Right forelimb (tissue), 1 donor: ENCODE measurements around the gene SLC39A1.

Experiments used
- DNase-seq: peaks from one replicate; pipeline ENCODE4 v3.0.0-alpha.2; 2018

The SLC39A1 gene

DNA sequence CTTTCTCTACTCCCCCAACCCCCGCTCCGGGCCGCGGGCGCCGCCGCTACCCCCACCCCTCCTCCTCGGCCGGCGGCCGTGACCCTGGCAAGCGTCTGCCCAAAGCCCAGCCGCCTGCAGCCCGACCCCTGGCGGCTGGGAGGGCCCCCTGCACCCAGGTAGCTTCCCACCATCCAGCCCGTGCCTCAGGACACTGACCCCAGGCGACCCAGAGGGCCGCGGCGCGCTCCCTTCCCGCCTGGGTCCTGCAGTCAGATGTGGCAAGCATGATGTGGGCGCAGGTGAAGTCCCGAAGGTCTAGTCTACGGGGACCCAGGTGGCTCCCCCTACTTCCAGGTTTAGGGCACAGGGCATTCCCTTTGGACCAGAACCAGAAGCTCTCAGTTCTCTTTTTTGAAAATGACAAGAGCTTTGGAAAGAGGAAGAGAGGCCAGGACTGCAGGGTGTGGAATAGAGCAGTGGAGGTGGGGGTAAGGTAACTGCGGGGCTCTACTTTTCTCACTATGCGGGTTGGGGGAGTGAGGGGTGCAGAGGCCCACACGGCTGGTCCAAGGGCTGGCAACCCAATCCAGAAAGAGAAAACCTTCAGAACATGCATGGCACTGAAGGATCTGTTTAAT is 16.6 kb downstream of the SLC39A1 start, which contains the start of gene DENND4B:
DENND4B (minus strand) TSS at position 97 of the 620 bp plus-strand sequence. CDS start 2,344 bp downstream, outside the sequence.
- peak; percentile 87 for DNase-seq

DNA sequence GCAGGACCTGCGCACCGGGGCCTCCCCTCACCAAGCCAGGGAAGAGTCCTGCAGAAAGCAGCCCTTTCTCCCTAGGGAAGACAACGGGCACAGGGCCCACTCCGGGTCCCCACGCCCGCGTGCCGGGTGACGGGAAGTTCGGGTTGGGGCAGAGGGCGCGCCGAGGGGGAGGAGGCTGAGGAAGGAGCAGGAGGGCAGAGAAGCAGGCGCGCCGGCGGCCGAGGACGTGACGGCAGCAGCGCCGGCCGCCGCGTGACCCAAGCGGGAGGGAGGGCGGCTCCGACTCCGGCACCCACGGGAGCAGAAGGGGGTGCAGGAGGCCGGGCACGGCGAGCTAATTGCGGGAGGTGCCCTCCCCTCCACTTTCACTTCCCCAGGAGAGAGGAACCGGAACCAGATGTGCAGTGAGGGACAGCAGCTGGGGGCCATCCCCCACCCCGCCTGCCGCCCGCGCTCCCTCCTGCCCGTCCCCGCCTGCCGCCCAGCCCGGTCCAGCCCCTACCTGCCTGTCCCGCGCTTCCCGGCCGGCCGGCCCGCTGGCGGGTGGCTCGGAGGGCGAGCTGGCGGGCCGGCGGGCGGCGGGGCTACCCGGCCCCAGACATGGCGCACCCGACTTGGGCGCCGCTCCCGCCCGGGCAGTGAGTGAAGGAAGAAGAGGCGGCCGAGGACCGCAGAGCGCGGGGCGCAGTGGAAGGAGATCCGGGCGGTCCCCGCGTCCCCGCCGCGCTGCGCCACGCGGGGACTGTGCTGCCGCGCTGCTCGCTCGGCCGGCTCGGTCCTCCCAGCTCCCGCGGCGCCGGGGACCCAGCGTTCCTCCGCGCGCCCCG is 17.3 kb downstream of the SLC39A1 start:
- DNase-seq, result peak; percentile 78

DNA sequence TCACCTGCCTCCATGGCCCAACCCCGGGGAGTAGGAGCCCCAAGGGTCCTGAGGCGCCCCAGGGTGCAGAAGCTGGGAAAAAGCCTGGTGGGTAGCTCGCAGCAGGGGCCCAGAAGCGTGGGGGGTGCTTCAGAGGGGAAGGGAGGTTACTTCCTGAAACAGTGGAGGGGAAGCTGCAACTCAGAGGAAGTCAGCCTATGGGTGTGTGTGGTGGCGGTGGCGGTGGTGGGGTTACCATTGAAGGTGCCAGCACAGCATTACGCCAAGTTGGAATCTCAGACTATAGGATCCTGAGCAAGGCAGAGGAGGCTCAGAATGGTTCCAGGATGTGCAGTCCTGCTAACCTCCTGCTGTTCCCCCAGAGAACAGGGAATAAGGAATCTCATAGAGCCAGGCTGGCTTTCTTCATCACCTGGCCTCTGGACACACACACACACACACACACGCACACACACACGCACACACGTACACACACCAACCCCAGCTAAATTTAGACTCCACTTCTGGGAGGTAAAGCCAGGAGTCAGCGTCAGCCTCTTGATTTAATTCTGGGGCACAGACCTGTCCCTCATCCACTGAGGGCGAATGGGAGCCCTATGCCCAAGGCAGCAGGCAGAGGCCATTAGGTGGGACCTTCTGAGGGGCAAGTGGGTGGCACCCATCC is 18.1 kb downstream of the SLC39A1 start:
- DNase-seq, result no peak

DNA sequence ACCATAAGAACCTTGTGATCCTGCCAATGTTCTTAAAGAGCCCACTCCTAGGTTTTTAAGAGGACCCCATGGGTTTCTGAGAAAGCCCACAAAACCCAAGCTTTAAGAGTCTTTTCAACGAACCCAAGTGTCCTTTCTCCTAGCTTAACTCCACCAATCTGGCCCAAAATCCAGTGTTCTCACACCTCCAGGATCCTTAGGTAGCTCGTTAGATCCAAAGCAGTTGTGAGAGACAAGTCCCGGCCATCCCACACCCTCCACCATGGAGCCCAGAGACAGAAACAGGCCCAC is 18.6 kb downstream of the SLC39A1 start:
- no peak for DNase-seq

DNA sequence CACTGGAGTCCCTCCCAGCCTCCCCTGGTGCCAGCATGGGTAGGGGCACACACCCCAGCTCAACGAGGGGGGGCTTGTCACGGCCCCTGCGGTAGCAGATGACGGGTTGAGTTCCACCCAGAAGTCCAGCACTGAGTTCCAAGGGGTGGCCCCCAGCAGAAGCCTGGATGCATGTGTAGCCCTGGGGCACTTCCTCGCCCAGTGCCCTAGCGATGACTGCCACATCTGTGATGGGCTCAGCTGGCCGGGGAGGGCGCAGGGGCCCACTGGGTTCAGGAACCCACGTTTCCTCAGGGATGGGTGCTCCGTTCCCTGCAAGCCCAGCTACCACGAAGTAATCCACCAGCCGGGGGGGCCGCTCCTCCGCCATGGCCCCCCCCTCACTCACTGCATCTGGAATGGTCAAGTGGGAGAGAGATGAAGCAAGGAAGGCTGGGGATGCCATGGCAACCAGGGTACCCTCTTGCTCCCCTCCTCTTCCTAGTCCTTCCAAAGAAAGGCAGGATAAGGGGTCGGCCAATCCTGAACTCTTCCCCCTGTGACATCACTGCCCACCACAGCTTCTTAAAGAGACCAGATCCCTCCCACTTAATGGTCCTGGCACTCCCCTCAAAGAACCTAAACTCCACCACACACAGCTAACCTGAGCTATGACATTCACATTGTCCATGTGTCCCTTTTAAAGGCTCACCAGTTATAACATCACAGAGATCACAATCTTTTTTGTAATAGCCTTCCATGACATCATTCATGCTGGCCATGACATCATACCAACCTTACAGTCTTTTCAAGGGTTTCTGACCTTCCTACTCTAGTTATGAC is 19.1 kb downstream of the SLC39A1 start:
- no peak for DNase-seq

DNA sequence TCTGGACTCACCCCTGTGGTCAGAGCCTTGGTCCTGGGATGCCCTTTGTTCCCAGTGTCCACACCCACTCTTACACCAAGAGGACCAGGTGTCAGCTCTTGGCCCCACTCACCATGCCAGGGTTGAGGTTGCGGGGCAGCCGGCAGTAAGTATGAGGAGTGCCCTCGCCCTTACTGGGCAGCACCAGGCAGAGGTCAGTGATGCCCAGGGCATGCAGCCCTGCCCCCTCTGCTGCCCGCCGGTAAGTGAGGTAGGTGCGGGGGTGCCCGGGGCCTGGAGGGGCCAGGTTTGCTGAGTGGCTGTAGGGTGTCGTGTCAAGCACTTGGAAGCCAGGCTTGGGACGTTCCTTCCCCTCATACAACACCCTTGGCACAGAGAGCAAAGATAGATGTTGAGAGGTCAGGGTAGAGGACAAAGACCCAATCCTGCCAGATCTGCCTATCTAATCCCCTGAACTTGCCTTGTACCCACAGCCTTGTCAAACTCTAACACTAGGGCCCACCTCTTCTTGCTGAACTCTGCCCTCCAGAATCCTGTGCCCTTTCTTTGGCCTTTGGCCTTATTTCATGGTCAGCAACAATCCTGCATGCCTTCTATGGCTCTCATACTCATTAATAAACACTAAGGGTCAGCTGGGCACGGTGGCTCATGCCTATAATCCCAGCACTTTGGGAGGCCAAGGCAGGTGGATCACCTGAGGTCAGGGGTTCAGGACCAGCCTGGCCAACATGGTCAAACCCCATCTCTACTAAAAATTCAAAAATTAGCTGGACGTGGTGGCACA is 20.4 kb downstream of the SLC39A1 start:
- DNase-seq, result no peak

DNA sequence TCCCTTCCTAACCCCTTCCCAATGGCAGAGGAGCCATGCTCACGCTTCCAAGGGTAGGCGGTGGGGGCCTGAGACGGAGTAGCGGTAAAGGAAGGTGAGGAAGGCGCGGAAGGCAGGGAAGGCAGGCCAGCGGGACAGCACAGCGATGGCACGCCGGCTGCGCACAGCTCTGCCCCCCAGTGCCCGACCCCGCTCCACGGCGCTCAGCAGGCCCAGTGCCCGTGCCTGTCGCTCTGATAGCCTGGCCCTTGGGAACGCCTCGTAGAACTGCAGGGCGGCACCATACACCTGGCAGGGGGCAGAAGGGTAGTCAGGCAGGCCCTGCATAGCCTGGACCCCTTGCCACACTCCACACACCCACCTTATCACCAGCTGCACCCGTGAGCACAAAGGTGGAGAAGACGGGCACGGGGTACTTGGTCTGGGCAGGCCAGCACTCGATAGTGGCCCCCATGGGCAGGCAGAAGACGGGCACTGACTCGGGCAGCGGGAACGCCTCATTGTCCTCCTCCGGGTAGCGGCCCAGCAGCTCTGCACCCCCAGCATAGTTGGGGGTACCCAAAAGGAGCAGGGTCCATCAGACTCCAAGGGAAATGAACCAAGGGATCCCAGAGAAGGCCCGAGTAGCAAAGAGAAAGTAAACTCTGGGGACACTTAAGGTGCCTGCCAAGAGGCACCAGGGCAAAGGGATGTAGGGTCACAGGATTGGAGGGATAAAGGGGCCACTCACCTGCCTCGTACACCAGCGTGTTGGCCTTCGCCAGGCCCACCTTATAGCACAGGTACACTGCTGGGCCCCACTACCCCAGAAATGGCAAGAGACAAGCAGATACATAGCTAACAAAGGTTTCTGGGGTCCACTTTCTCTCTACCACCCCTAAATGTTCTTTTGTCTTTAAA is 21.3 kb downstream of the SLC39A1 start:
- no peak for DNase-seq

DNA sequence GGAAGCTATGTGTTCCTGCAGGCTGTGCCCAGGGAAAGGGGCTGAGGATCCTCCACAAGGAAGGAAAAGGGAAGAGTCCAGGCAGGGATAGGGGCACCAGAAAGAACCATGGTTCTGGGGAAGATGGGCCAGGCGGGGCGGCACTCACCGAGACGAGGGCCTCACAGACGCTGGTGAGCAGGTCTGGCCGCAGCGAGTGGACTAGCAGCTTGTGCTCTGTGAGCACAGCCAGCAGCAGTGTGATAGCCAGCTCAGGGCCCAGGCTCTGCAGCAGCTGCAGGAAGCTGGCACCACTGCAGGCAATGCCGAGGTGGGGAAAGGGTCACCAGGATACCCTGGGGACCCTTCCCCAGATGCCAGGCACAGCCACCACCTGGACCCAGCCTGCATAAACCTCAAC is 22.6 kb downstream of the SLC39A1 start:
- no peak for DNase-seq

DNA sequence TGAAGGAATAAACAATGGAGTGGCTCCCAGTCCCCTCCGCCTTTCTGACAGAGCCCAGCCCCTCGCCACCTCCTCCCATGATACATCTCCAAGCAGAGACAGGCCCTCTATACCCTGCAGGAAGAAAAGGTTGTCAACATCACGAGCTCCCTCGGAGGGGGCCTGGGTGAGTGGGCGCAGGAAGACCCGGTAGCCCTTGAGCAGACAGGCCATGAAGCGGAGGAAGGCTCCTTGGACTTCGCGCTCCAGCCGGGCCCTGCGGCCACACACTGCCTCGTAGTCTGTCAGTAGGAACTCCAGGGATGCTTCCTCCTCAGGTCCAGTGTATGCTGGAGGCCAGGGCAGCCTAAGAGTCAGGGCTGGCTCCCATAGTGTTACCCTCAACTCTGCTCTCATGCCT is 23.9 kb downstream of the SLC39A1 start:
- DNase-seq, result no peak

DNA sequence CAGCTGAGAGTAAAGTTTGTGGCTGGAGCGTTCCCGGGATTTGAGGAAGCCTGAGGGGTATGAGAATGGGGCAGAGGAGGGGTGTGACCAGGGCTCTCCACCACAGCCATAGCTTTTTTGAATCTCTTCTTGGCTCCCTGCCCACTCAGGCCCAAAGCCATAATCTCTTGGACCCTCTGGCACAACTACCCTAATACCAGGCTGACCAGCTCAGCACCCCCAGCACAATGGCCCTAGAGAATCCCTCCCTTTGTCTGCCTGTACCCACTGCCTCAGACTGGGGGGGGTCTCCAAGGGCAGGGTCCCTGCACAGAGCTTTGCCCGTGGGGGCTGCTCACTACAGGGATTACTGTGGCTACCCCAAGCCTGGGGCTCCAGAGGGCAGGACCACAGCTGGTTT is 24.3 kb downstream of the SLC39A1 start:
- no peak for DNase-seq

DNA sequence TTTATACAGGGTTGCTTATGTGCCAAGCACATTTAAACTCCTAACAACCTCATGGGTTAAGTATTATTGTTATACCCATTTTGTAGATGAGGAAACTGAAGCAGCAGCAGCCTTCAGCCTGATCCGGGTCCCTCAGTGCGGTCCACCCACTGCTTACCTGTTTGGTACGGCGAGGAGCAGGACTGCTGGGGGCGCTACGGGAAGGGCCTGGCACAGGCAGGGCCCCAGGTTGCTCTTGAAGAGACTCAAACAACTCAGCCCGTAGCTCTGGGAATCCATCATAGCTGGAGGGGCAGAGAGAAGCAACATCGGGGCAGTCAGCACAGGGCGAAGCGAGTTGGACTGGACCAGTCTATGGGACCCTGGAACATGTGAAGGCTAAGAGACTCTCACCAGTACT is 26.0 kb downstream of the SLC39A1 start:
- DNase-seq, result no peak

DNA sequence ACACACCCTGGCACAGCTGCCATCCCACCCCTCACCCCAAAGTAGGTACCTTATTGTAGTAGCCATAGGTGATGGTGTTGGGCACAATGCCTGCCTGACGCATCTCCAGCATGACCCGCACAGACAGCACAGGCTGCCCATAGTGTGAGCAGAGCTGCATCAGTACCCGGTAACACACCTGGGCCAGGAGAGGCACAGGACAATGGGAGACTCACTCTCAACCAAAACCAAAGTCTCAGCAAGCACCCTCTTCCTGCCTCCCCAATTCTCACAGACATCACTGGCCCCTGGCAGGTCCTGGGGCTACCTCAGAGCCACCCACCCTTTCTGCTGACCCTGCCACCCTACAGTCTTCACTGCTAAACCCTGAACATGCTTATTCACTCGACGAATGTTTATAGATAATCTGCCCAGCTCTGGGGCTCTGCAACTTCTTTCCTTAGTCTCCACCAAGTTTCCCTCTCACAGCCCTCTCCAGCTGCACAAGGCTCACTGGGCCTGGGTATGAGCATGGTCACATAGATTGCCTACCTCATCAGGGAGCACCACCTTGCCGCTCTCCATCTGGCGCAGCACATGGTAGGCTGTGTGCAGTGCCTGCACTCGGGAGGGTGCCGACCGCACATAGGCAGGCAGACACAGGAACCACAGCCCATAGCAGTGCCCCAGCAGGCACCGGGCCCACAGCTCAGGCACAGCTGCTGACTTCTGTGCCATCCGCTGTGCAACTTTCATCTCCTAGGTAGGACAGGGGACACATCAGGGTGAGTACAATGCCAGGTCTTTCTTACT is 27.1 kb downstream of the SLC39A1 start:
- DNase-seq, result no peak

DNA sequence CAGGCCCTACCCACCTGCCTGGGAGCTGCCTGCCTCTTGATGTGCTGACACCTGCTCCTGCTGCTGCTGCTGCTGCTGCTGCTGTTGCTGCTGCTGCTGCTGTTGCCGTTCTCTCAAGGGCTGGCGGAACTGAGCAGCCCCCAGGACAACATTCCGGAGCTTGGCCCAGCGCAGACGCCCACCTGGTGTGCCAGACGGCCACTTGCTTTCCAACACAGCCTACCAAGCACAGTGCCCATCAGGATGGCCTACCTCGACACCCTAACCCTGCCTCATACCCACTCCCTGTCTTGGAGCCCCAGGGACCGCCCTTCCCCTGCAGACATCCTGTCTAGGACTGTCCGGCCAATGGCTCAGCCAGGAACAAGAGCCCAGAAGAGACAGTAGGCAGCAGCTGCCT is 28.6 kb downstream of the SLC39A1 start:
- DNase-seq, result no peak

DNA sequence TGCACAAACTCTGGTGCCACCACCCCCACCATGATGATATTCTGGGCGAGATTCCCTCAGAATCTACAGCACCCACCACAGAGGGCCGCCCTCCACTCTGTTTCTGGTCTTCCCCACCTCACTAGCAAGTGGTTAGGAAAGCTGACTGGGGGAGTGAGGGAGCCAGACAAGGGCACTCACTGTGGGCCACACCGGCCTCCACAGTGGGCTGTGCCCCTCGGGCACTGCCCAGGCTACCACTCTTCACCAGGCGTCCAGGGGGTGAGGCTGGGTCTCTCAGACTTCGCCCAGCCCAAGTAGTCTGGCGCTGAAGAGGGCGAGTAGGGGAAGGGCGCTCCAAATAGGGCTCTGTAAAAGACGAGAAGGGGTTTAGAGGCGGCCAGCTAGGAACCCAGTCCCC is 29.4 kb downstream of the SLC39A1 start:
- no peak for DNase-seq

DNA sequence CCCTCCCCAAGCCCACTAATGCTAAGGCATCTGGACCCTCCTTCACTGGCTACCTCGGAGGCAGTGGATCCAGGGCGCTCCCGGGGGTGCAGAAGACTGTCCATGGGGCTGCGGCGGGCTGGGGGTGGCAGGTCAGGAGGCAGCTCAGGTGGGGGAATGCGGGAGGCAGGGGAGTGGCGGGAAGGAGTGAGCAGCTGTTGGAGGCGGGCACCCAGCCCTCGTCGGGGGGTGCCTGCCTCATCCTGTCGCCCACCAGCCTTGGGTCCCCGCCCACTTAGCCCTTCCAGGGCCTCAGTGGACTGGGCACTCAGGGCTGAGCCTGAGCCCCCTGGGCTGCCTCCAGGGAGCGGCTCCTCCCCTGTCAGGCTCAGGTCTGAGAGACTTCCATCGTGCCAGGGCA is 29.9 kb downstream of the SLC39A1 start:
- no peak for DNase-seq

DNA sequence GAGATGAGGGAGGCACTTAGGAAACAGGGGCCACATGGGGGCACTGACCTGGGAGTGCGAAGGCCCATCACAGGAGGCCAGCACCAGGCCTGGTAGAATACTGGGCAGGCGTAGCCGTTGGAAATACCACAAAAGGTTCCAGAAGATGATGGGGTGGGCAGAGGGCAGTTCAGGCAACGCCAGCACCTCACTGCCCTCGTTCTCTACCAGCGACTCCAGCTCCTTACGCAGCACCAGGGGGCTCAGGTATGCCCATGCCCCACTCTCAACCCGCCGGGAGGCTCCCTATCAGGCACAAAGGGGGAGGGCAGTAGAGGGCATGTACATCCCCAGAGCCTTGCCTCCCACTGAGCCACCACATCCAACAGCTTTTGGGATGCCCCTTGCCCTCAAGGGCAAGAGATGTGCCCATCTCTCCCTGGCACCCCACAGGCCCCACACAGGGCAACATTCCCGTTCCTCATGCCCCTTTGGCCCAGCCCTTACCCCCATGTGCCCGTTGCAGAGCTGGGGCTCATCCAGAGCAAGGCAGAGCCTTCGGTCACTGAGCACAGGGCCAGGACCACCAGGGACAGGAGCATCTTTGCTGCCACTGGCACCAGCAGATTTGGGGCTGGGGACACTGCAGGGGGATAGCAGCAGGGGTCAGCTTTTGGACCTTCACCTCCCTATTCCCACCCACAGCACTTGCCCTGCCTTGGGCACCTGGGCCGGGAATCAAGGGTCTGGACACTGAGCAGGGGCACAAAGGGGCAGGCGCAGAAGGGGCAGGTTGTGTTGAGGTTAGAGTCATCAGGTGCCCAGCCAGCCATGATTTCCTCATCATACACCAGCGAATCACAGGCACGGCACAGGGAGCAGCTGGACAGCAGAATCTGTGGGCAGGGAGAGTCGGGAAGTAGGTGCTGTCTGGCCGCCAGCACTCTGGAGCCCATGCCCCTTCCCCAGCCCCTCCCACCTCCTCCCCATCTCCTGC is 30.9 kb downstream of the SLC39A1 start:
- DNase-seq, result no peak

DNA sequence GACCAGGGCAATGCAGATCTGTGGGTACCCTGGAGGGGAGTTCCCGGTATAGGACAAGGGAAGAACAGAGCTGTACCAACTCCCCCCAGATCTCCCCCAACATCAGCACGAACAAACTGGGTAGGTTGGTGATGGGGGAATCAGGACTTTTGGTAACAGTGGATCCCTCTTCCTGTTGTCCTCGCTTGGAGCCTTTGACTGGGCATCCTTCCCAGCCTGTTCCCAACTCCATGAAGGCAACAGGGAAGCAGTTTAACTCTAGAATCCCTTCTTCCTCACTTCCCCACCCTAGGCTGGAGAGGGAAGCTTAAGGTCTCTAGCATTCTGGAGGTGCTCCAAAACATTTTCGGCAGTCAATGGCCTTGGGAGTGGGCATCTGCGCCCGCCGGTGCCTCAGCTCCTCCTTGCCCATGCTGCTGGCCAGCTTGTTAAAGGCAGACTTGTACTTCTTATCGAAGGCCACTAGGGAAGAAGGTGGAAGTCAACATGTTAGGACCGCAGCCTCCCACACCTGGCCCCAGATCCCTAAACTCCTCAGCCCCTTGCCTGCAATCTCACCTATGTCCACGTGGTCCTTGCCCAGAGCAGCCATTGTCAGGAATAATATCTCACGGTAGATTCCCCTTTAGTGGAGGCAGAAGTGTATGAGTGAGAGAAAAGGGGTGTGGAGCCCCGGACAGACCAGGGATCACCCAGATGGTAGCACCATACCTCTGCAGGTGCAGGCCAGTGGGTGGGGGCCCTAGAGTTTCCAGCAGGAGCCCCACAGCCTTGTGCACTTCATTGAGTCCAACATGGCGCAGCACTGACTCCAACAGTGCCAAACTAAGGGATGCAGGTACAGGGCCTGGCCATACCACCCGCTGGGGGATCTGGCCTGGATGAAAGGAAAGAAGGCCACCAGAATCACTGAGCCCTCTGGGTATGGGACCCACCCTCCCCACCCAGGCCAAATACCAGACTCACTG is 33.1 kb downstream of the SLC39A1 start:
- DNase-seq, result no peak

DNA sequence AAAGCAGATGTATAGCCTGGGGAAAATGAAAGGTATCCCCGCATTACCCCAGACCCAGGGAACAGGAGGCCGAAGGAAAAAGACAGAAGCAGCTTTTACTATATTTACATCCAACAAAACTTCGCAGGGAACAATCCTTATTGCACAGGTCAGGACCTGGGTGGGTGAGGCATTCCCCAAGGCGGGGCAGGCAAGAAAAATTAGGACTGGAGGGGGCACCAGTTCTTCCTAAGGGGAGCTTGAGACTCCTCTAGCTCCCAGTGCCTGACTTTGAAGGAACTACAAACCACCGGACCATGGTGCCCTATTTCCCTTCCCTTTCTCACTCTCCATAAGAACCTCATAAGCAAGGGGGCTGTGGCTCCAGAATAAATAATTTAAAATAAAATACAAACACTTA is 33.9 kb downstream of the SLC39A1 start:
- DNase-seq, result no peak
